Brain microvascular endothelial cell (primary cell): Measurements from ENCODE around the gene RNPEPL1.

Experiments
- DNase-seq: peaks from one replicate; pipeline ENCODE4 v3.0.0-alpha.2; 2020
- H3K27ac ChIP-seq: fragments of 250-450 bp; sonication (Bioruptor Pico); 2 replicates; pipeline ENCODE4 v1.5.1; 2020; ENCODE audit warnings: mild to moderate bottlenecking, moderate library complexity
- H3K27me3 ChIP-seq: fragments of 250-450 bp; sonication (Bioruptor Pico); replicated peaks from 2 replicates; pipeline ENCODE4 v1.5.1; 2020; ENCODE audit warnings: mild to moderate bottlenecking
- H3K36me3 ChIP-seq: fragments of 250-450 bp; sonication (Bioruptor Pico); replicated peaks from 2 replicates; pipeline ENCODE4 v1.5.1; 2020; ENCODE audit warnings: mild to moderate bottlenecking
- H3K4me3 ChIP-seq: 2 replicates; pipeline ENCODE4 v1.5.1; 2011; ENCODE audit warnings: low read depth, mild to moderate bottlenecking, control low read depth, low read length, moderate library complexity
- CTCF ChIP-seq: IDR thresholded peaks from 2 replicates; pipeline ENCODE4 v1.5.1; 2011; ENCODE audit warnings: low read depth, mild to moderate bottlenecking, moderate library complexity, low read length, control low read depth, inconsistent platforms; ENCODE audit errors: missing control alignments
- in situ Hi-C: cut with HindIII; loops from 2 replicates; pipeline ENCODE4 v1.10.0; 2017; ENCODE audit warnings: low sequenced_read_pairs, low pct_ligation_motif_present

Gene RNPEPL1

GRCh38 chr2:240553956-240554480 is 14.3 kb upstream of the RNPEPL1 start:
- H3K4me3 ChIP-seq, result no peak overlapping the region
- no peak for DNase-seq

GRCh38 chr2:240554767-240555493 is 13.4 kb upstream of the RNPEPL1 start:
- Histone ChIP-seq H3K4me3 (no peak overlapping the region), H3K27me3 (no peaks in the 10 kb centered on the region), H3K27ac (no peak overlapping the region), H3K36me3 (peaks cover 4% of the 10 kb centered on the region)
- TF ChIP-seq CTCF, result no peak
- in situ Hi-C loops, result no loop called here
- no peak for DNase-seq

More at GRCh38 chr2:240553956-240554480, 14.3 kb upstream of the RNPEPL1 start:
- H3K36me3 ChIP-seq, result peaks cover 4% of the 10 kb centered on the region
- in situ Hi-C loops, result no loop called here
- H3K27ac ChIP-seq, result no peak overlapping the region
- TF ChIP-seq CTCF, result no peak
- no peaks in the 10 kb centered on the region for H3K27me3 ChIP-seq

GRCh38 chr2:240555541-240556250 is 12.6 kb upstream of the RNPEPL1 start:
- Histone ChIP-seq H3K36me3 (peaks cover 4% of the 10 kb centered on the region), H3K27me3 (no peaks in the 10 kb centered on the region), H3K4me3 (no peak overlapping the region), H3K27ac (no peak overlapping the region)
- TF ChIP-seq CTCF, result no peak
- no peak for DNase-seq
- in situ Hi-C loops, result no loop called here

GRCh38 chr2:240556553-240557100 is 11.7 kb upstream of the RNPEPL1 start:
- in situ Hi-C loops, result no loop called here
- Histone ChIP-seq H3K36me3 (peaks cover 4% of the 10 kb centered on the region), H3K27me3 (no peaks in the 10 kb centered on the region), H3K4me3 (peak overlapping the region; percentile 56), H3K27ac (no peak overlapping the region)
- peak; percentile 49 for DNase-seq
- peak; percentile 82 for TF ChIP-seq CTCF

GRCh38 chr2:240557101-240557751 is 11.1 kb upstream of the RNPEPL1 start:
- no peak for TF ChIP-seq CTCF
- peaks cover 4% of the 10 kb centered on the region for H3K36me3 ChIP-seq
- peak overlapping the region; percentile 56 for H3K4me3 ChIP-seq
- no peak for DNase-seq
- no peaks in the 10 kb centered on the region for H3K27me3 ChIP-seq
- no peak overlapping the region for H3K27ac ChIP-seq
- in situ Hi-C loops, result no loop called here
